GM03348 (cell line): ENCODE data around the gene PDE8B.
A peak's percentile ranks its signal among the peaks of the same experiment; 100 is the strongest.

Source experiments
- DNase-seq: peaks from one replicate; pipeline ENCODE4 v3.0.0; 2012; ENCODE audit warnings: low spot score

Gene PDE8B

DNA sequence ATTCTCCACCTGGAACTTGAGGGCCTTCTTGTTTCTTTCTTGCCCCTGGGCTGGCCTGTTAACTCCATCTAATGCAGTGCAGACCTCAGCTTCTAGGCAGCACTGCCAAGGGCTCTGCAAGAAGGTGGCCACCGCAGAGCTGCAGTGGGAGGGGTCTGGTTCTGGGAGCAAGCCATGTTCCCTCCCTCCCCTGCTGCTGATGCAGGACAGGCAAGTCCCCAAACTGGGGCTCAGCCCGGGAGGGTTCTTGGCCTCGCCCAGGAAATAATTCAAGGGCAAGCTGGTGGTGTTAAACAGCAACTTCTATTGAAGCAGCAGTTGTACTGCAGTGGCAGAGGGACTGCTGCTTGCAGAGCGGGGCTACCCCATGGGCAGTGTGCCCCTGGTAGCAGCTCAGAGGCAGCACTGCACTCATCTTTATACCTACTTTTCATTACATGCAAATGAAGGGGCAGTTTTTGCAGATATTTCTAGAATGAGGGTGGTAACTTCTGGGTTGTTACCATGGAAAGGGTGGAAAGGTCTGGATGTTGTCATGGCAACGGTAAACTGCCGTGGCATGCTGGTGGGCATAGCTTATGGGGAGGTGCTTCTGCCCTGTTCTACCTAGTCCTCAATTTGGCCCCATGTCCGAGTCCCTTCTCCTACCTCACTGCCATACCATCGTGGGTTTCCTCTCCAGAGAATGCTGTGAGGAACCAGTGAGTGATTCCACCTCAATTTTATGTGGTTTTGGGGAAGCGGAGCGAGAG lies 199.6 kb downstream of the PDE8B start:
- DNase-seq, result no peak

DNA sequence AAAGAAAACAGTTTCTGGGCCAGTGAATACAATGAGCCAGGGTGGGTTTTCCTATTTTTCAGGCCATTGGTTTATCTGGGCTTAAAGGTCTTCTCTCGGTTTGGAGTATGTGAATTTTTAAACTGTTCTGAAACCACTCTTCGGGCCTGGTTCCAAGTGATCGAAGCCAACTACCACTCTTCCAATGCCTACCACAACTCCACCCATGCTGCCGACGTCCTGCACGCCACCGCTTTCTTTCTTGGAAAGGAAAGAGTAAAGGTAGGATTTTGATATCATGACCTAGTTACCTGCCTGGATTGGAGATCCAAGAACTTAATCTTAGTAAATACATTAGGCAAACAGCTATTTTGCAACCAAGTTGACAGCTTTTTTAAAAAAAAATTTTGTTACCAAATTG lies 202.6 kb downstream of the PDE8B start:
- DNase-seq, result no peak

DNA sequence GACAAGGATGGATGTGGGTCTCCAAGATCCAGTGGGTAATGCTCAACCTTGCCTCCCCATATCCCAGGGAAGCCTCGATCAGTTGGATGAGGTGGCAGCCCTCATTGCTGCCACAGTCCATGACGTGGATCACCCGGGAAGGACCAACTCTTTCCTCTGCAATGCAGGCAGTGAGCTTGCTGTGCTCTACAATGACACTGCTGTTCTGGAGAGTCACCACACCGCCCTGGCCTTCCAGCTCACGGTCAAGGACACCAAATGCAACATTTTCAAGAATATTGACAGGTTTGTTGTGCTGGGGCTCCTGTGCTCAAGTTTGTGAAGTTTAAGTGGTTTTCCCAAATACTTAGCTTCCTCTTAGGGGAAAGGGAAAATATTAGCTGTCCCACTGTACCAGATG lies 207.7 kb downstream of the PDE8B start:
- no peak for DNase-seq

DNA sequence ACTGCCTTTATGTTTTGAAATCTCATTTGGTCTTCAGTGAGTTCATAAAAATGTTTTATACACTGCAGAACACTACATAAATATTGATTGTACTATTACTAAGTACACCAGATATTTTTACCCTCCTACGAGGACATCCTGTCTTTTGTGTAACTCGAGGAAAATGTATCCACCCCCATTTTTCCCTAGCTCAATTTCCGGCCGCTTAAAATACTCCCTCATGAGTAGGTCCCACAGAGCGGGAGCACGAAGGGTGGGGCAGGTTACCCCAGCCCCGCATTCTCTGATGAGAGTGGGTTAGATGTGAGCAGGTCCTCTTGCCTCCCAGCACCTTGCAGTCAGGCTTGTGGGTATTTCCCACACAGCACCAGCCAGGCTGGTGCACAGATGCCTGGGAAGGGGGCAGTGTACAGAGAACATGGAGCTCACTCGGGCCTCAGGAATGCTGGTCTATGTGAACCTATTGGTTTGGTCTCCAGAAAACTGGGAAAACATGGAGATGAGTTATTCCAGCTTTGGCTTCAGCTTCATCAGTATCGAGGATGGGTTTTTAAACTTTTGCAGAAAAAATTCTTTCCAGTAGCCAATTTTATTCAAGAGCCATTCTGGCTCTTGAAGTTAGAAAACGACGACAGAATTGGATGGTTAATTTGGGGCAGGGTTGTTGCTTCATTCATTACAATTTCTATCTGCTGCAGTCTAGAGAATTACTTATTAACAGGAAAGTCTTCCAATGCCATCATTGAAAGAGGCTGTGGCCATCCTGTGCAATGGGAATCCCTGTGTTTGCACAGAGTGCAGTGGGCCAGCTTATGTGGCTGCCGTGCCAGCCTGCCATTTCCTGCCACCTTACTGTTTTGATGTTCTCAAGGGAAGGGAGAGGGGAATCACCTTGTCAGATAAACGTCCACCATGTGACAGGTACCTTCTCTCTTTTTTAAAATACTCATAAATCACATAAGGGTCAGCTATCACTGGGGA lies 208.4 kb downstream of the PDE8B start:
- DNase-seq, result peak; percentile 18

DNA sequence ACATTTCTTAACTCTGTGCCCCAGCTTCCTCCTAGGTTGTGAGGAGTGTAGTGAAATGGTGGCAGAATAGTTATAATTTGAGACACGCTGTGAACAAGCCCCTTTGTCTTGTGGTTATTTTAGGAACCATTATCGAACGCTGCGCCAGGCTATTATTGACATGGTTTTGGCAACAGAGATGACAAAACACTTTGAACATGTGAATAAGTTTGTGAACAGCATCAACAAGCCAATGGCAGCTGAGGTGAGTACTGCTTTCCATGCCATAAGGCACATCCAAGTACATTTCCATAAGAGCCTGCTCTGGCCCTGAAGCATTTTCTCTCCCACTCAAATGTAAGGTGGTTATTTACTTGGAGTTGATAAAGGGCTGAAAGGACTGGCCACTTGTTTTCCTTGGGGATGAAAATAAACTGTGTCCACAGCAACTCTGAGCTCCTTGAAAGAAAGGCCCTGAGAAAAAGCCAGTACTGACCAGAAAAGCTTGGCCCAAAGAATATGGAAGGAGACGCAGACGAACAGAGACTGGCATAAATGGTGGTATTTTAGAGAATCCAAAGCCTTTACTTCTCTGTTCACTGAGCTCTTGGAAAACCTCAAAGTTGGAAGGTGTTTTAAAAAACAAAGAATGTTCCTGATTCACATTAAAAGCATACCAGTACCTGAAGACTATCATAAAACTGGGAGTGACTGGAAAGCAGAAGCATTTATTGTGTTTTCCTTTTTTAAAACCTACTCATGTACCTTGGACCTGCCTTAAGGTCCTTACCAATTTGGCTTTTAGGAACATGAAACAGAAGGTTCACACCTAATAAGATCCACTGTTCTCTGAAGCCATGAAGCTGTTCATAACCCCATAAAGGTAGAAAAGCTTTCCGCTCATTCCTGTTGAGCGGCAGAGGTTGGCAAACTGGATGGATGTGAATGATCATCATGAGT lies 209.4 kb downstream of the PDE8B start:
- DNase-seq, result no peak

DNA sequence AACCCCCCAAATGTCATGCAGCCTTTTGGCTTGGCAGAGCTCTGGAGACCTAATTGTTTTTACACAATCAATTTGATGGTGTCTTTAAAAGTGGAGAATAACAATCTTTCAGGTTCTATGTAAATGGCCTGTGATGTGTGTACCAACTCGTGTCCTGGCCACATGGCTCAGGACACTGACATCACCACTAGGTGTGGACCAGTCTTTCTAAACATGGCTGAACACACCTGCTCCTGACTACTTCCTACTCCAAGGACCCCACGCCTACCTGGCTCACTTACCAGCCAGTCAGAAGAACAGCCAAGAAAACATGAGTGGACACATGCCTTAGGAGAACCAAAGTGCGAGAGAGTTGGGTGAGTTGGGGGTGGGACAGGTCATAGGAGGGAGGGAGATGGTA lies 210.5 kb downstream of the PDE8B start:
- no peak for DNase-seq

DNA sequence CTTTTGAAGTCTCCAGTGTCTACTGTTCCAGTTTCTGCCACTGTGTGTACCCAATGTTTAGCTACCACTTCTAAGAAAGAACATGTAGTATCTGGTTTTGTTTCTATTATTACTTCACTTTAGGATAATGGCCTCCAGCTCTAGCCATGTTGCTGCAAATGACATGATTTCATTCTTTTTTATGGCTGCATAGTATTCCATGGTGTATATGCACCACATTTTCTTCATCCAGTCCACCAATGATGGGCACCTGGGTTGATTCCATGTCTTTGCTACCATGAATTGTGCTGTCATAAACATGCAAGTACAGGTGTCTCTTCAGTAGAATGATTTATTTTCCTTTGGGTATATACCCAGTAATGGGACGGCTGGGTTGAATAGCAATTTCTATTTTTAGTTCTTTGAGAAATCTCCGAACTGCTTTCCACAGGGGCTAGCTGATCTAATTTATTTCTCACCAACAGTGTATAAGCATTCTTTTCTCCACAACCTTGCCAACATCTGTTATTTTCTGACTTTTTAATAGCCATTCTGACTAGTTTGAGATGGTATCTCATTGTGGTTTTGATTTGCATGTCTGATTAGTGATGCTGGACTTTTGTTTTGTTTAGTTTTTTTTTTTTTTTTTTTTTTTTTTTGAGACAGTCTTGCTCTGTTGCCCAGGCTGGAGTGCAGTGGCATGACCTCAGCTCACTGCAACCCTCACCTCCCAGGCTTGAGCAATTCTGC lies 212.7 kb downstream of the PDE8B start:
- no peak for DNase-seq

DNA sequence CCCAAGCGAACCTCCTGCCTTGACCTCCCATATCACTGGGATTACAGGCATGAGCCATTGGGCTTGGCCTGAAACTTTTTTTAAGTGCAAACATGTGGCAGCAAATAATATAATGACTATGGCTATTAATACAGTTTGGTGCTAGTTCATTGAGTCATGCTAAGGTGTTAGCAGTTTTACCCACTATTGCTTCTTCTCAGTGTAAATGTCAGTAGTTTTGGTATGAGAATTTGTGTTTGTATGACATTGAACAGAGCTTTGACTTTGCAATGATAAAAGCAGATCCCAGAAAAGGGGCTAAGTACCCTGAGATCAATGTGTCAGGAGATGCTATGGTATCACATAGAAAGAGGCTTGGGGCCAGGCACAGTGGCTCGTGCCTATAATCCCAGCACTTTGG lies 214.4 kb downstream of the PDE8B start:
- DNase-seq, result no peak

DNA sequence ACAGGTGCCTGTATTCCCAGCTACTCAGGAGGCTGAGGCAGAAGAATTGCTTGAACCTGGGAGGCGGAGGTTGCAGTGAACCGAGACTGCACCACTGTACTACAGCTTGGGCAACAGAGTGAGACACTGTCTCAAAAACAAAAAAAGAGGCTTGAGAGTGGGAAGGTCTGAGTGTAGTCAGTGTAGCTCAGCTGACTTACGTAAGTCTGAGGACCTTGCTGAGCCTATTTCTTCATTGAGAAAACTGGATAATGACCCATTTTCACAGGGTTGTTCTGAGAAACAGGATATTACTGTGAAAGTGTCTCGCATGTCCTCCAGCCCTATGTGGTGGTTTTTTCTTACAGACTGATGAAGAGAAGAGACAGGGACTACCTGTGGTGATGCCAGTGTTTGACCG lies 214.9 kb downstream of the PDE8B start:
- DNase-seq, result no peak

DNA sequence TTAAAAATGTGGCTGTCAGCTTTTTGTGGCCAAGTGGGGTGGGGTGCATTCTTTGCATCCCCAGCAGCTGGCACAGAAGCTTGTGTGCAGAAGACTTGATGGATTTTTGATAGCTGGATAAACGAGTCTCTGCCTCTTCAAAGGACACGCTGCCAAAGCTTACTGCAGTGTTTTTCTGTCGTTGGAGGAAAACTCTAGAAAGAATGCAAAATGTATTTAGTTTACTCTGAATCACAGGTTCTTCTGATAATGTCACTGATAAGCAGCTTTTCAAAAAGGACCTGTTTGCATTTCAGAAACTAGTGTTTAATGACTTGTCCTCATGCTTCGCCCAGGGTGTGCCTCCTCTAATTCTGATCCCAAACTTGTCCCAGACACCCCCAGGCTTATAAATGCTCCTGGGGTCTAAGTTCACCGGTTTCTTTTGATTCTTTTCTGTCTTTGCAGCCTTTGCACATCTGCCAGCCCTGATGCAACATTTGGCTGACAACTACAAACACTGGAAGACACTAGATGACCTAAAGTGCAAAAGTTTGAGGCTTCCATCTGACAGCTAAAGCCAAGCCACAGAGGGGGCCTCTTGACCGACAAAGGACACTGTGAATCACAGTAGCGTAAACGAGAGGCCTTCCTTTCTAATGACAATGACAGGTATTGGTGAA lies 215.6 kb downstream of the PDE8B start:
- DNase-seq, result no peak

DNA sequence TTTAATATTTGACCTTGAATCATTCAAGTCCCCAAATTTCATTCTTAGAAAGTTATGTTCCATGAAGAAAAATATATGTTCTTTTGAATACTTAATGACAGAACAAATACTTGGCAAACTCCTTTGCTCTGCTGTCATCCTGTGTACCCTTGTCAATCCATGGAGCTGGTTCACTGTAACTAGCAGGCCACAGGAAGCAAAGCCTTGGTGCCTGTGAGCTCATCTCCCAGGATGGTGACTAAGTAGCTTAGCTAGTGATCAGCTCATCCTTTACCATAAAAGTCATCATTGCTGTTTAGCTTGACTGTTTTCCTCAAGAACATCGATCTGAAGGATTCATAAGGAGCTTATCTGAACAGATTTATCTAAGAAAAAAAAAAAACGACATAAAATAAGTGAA lies 216.2 kb downstream of the PDE8B start:
- DNase-seq, result peak; percentile 29

DNA sequence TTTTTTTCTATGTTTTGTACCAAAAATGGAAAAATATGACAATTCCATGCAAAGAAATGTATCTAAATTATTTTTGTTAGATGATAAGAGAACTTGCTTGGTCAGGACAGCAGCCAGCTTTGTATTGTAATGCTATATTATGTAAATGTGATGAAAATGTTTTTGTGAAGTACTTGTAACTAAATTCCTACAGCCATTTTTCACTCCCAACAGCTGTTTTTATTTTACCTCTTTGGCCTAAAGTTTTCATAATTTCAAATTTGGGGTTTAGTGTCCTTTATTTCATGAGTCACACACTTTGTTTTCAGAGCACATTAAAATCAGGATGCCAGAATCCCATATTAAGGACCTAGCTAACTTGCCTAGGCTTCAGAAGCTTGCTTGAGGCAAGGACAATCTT lies 217.5 kb downstream of the PDE8B start:
- peak; percentile 37 for DNase-seq

DNA sequence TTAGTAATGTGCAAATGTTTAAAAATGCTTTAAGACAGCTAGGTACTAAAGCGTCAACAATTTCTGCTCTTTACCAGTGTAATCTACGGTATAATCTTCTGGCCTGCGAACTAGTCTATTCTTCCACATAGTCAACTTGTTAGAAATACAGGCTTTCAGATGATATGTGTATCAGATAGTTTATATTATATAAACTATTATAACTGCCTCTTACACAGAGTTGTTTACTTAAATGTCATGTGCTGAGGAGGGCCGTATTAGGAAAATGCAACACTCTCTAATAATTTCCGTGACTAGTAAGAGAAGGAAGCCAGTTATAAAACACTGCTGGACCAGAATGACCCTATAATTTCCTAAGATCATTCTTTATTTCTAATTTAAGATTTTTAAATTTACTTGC lies 218.0 kb downstream of the PDE8B start:
- DNase-seq, result no peak

DNA sequence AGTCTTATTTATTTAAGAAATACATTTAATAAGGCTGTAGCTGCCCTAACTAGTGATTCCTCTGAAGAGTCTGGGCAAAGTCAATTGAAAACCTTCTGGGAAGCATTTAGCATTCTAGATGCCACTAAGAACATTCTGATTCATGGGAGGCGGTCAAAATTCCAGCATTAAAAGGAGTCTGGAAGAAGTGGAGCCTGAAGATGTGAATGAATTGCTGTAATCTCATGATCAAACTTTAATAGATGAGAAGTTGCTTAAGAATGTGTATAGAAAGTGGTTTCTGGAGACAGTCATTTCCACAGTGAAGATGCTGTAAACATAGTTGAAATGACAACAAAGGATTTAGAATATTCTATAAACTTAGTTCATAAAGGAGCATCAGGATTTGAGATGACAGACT lies 220.2 kb downstream of the PDE8B start:
- no peak for DNase-seq

DNA sequence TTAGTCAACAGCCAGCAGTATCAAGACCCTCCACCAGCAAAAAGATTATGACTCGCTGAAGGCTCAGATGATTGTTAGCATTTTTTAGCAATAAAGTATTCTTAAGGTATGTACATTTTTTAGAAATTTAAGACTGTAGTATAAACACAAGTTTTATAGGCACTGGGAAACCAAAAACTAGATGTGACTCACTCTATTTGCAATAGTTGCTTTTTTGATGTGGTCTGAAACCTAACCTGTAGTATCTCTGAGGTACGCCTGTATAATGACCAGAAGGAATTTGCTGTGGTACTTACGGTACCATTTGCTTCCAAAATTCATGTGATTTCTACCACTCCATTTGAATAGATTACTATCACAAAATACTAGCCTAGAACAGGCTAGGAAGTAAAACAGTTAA lies 220.8 kb downstream of the PDE8B start:
- no peak for DNase-seq

DNA sequence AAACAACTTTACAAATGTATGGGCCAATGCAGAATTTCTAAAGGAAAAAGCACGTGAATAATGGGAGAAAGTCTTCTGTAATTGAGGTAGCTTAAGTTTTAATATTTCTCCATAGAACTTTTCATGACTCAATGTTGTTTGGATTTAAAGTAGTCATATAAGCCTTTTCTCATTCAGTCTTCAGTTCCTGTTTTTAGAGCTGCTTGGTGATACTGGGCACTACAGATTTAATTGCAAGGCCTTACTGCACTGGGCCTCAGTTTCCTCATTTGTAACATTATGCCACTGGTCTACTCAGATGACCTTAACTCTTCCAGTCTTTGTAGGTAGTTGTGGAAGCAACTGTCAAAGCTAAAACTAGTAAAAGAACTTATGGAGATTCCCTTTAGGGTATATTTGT lies 221.2 kb downstream of the PDE8B start:
- no peak for DNase-seq

DNA sequence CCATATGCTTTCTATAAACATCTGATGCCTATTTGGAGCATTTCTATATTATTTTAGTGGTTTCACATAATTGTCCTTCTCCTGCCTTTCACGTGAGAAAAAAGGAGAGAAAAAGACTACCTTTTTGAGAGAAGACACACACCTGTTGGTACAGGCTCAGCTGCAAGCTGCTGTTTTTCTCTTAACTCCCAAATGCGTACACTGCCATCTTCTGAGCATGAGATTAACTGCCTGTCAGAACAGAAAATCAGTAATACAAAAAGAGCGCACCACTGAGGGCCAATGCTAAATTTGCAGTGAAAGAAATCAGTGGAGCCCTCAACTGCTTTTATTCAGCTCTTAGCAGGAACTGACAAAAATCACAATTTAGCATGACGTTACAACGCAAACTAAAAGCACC lies 226.7 kb downstream of the PDE8B start:
- DNase-seq, result no peak

DNA sequence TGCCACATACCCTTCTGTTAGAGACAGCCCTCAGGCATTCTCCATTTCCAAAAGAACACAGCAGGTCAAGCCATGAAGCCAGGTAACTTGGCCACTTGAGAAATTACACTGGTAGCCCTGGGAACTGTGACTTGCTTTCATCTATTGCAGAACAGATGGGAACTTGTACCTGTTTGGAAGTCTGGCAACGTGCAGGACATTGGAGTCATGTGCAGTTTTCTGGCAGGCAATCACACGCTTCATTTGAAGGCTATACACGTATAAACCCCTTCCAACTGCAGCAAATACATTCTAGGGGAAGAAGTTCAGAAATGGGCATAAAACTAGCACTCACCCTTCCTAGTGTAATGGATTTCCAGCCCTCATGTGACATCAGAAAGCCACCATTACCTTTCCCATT lies 227.6 kb downstream of the PDE8B start:
- no peak for DNase-seq

DNA sequence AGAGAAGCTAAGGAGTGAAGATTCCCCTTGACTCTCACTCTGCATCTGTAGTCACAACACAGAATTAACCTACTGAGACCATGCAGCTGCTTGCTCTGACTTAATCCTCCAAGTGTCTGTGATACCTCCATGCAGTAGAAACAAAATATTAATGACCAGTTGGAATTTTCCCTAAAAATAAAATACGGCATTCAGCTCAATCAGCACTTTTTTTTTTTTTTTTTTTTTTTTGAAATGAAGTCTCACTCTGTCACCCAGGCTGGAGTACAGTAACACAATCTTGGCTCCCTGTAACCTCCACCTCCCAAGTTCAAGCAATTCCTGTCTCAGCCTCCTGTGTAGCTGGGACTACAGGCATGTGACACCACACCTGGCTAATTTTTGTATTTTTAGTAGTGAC lies 233.2 kb downstream of the PDE8B start:
- DNase-seq, result no peak

DNA sequence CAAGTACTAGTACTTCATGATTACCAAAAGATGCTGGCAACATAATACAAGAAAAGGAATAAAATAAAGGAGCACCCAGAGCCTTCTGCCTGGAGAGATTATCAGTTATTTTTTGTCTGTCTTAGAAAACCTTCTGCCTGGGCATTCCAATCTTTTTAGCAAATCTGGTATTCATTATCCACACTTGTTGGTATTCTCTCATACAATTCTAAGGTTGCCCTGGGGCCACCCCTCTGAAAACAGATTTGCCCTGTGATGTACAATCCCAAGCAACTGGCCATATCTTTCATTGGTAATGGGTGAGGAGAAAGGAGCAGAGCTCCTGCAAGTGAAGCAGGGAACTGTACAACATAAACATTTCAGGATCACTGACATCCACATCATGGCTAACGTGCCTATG lies 233.9 kb downstream of the PDE8B start:
- peak; percentile 25 for DNase-seq

DNA sequence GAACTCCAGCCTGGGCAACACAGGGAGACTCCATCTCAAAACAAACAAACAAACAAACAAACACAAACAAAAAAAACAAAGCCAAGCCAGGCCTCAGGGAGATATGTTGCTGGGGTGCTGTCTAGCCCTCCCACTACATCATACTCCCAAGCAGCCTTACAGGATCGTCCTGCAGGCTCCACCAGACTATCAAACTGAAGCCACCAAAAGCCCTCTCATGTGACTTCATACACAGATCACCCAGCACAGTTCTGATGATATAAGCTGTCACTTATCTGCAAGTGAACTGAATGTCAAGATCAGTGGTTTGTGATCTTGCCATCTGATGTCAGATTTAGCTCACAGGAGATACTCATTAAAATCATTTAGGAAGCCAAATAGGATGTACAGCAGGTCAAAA lies 238.4 kb downstream of the PDE8B start:
- no peak for DNase-seq
